Stomach (tissue), 4 donors: ENCODE data around the gene BLTP3A.

ENCODE experiments used
- POLR2A ChIP-seq, 4 donors: fragments of 450-650 bp; IDR thresholded peaks; one replicate each; pipeline ENCODE4 v1.6.1; 2016; ENCODE audit warnings: antibody characterized with exemption in 4 of 4, control low read depth in 2 of 4, mild to moderate bottlenecking in 1 of 4, moderate library complexity in 1 of 4
- TF ChIP-seq, protein P1 (sequence below), 7 experiments: fragments of 450-650 bp in 4 of 7; fragments of 200-600 bp in 3 of 7; sonication (generic) in 3 of 7; IDR thresholded peaks; one replicate each; pipeline ENCODE4 v1.5.1; 2016 to 2019; ENCODE audit warnings: antibody characterized with exemption in 7 of 7, control low read depth in 2 of 7, mild to moderate bottlenecking in 1 of 7

DNA sequence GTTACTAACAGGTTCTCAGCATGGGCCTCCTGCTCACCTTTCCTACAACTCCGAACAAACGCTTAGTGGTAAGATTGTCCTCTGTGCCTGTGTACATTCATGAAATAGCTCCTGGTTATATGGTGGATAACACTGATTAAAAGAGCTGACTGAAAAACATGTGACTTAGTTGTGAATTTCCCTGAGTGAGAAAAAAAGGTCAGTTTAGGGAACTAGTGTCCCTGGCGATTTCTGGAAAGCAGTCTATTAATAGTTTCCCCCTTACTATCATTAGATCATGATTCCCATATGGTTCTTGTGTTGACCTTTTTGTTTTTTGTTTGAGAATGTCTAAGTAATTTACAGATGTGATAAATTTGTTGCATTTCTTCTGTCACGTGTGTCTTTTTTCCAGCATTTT lies 18.9 kb upstream of the BLTP3A start:
- TF ChIP-seq, protein P1, sequence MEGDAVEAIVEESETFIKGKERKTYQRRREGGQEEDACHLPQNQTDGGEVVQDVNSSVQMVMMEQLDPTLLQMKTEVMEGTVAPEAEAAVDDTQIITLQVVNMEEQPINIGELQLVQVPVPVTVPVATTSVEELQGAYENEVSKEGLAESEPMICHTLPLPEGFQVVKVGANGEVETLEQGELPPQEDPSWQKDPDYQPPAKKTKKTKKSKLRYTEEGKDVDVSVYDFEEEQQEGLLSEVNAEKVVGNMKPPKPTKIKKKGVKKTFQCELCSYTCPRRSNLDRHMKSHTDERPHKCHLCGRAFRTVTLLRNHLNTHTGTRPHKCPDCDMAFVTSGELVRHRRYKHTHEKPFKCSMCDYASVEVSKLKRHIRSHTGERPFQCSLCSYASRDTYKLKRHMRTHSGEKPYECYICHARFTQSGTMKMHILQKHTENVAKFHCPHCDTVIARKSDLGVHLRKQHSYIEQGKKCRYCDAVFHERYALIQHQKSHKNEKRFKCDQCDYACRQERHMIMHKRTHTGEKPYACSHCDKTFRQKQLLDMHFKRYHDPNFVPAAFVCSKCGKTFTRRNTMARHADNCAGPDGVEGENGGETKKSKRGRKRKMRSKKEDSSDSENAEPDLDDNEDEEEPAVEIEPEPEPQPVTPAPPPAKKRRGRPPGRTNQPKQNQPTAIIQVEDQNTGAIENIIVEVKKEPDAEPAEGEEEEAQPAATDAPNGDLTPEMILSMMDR (IDR thresholded peaks at IDR 0.05) = no peak
- no peak for TF ChIP-seq POLR2A (IDR thresholded peaks at IDR 0.05)
